AG09319 (cell line): Measurements from ENCODE around the gene TGFB2.

ENCODE experiments used
- DNase-seq: peaks from one replicate; pipeline ENCODE4 v3.0.0-alpha.2; 2010; ENCODE audit warnings: low read depth; ENCODE audit errors: extremely low read depth
- CTCF ChIP-seq: IDR thresholded peaks from 2 replicates; pipeline ENCODE4 v1.5.1; 2011; ENCODE audit warnings: low read depth, mild to moderate bottlenecking, inconsistent platforms, low read length, moderate library complexity

The TGFB2 gene

GRCh38 chr1:218447010-218447689, 102.0 kb downstream of the TGFB2 start:
- no peak for DNase-seq
- no peak for TF ChIP-seq CTCF

- no peak for TF ChIP-seq CTCF
- no peak for DNase-seq
Observed at GRCh38 chr1:218451415-218451814, 106.3 kb downstream of the TGFB2 start.

DNA sequence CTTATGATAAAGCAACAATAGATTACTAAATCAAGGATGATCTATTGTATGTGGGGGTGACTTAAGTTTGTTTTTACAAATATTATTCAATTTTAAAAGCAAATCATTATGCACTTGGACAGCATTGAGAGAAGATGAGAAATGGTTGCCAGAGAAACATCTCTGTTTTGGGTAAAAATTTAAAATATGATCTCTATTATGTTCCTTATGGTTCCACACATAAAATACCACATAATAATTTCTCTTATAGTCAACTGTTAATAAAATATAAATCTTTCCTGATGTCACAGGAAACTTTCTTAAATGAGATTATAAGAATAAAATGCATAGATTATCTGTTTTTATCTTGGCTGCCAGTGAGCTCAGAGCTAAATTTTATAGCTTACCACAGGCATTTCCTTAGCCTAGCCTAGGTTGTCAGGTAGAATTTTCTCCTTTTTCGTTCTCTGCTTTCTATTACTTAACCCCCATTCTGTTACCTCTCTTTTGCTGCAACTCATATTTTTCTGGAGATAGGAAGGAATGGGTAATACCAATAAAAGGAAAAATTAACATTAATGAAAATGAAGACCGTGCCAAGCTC, 109.7 kb downstream of the TGFB2 start:
- DNase-seq: no peak
- TF ChIP-seq CTCF: no peak

DNA sequence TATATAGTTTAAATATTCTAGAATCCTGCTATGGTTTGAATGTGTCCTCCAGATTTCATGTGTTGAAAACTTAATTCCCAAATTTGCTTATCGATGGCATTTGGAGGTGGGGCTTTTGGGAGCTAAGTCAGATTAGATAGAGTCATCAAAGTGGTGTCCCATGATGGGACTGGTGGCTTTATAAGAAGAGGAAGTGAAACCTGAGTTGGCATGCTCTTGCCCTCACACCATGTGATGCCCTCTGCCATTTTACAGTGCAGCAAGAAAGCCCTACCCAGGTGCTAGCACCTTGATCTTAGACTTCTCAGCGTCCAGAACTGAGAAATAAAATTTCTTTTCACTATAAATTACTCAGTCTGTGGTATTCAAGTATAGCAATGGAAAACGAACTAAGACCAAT, 111.3 kb downstream of the TGFB2 start:
- no peak for TF ChIP-seq CTCF
- DNase-seq: no peak

GRCh38 chr1:218459450-218459849, 114.3 kb downstream of the TGFB2 start:
- no peak for DNase-seq
- TF ChIP-seq CTCF: no peak

DNA sequence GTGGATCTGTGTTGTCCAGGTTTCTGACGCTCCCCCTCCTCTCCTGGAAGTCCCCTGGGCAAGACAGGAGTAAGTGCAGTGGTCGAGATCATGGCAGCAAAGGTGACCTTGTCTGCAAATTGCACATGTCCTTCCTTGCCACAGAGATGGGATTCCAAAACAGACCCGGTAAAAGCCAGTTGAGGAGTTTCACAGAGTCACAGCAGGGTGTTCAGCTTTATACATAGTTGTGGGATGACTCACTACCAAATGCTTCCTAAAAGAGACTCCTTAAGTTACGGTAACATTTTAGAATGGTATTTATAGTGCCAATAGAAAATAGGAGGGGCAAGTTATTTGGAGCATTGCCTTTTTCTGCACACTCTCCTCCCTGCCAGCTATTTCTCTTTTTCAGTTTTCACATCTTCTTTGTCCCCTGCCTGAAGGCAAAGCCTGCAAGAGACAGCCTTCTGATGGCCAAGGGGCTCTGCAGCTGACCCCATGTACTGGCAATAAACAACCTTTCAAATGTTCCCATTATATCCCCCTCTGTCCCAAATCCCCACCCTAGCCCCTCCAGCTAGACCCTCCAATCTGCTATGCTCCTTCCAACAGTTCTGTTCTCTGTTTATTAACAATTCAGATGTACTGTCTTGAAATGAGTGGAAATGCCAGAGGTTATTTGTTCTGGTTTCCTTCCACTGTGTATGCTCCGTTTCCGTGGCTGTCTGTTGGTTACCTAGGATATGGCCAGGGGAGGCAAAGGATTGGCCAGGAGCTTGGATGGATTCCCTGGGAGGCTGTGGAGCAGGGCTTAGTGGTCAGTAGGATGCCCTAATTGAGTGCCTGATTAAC, 115.0 kb downstream of the TGFB2 start:
- DNase-seq: no peak
- TF ChIP-seq CTCF: no peak

- TF ChIP-seq CTCF: no peak
- no peak for DNase-seq
Observed at GRCh38 chr1:218461351-218461750, 116.2 kb downstream of the TGFB2 start.
